ENCODE results near the gene ATAD3C. TPM values are rescaled to one million over a fixed set of nuclear protein-coding genes. Genes with fewer than 3 reads are reported as not detected.

ATAD3C gene
- total RNA-seq, 4 donors from 2014 or later = 0.32 to 2.4 (median 0.58) TPM

DNA sequence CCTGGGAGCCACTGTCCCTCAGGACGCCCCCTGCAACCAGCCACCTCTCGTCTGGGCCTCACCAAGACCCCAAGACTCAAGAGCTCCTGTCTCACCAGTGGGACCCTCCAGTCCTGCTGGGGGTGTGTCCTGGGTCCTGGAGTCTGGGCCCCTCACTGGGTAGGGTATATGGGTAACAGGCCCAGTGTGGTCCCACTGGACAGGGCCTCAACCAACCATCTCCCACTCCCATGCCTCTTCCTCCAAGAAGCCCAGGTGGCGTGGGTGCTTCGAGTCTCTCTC is 14.7 kb upstream of the ATAD3C start:
- Histone ChIP-seq H3K4me1 (peaks cover 70 to 100% (median 90%) of the 10 kb centered on the region in 4 donors), H3K4me3 (peak overlapping the region; percentile 67 to 81 (median 74)), H3K27ac (replicated peaks in 1 of 4) (peak overlapping the region; percentile 96 to 98 (median 97)), H3K36me3 (peaks cover 0 to 17% (median 10%) of the 10 kb centered on the region in 4 donors), H3K27me3 (no peaks in the 10 kb centered on the region), H3K9me3 (no peaks in the 10 kb centered on the region)
- TF ChIP-seq POLR2A (IDR thresholded peaks at IDR 0.05; ENCODE audit: low read depth) = no peak
- TF ChIP-seq POLR2AphosphoS5 (IDR thresholded peaks at IDR 0.05) = no peak
- TF ChIP-seq, protein P1, sequence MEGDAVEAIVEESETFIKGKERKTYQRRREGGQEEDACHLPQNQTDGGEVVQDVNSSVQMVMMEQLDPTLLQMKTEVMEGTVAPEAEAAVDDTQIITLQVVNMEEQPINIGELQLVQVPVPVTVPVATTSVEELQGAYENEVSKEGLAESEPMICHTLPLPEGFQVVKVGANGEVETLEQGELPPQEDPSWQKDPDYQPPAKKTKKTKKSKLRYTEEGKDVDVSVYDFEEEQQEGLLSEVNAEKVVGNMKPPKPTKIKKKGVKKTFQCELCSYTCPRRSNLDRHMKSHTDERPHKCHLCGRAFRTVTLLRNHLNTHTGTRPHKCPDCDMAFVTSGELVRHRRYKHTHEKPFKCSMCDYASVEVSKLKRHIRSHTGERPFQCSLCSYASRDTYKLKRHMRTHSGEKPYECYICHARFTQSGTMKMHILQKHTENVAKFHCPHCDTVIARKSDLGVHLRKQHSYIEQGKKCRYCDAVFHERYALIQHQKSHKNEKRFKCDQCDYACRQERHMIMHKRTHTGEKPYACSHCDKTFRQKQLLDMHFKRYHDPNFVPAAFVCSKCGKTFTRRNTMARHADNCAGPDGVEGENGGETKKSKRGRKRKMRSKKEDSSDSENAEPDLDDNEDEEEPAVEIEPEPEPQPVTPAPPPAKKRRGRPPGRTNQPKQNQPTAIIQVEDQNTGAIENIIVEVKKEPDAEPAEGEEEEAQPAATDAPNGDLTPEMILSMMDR (IDR thresholded peaks at IDR 0.05) = no peak
- no peak for TF ChIP-seq EP300 (IDR thresholded peaks at IDR 0.05)
- intact Hi-C loops (cut with DNase I) = no loop called here
- DNase-seq (ENCODE audit: extremely low spot score) = no peak
- WGBS = 49% methylated on average over 4 of the region's 4 CpGs

DNA sequence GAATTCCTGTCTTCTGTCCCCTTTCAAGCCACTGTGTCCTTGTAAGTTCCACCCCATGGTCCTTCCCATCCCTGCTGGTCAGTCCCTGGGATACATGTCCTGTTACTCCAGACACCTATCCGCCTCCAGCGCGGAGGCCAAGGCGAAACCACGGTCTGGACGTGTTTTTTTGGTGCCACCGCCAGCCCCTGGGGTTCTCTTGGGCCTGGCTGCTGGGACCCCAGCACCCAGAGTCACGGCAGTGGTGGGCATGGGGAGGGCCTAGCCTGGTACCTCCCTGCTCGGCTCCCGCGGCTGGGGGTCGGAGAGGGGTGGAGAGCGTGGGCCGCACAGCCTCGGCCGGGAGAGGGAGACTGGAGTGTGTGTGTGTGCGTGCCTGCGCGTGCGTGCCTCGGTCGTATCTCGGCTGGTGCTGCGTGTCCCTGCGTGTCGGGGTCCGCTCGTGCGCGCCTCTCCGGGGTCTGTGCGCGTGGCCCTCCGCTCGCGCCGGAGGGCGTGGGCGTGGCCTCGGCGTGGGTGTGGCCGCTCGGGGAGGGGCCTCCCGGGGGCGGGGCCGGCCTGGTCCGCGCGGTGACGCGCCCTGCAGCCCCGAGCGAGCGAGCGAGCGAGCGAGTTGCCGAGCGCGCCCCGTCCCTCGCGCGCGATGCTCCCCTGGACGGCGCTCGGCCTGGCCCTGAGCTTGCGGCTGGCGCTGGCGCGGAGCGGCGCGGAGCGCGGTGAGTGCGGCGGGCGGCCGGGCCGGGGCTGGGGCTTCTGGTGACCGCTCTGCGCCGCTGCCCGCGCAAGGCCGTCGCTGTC is 14.2 kb upstream of the ATAD3C start, which contains the start of gene VWA1:
Gene VWA1, plus strand, starts transcription at position 585 of the 798 bp plus-strand sequence. Its CDS starts 59 bp downstream, at position 644.
- DNase-seq (ENCODE audit: extremely low spot score) = no peak

DNA sequence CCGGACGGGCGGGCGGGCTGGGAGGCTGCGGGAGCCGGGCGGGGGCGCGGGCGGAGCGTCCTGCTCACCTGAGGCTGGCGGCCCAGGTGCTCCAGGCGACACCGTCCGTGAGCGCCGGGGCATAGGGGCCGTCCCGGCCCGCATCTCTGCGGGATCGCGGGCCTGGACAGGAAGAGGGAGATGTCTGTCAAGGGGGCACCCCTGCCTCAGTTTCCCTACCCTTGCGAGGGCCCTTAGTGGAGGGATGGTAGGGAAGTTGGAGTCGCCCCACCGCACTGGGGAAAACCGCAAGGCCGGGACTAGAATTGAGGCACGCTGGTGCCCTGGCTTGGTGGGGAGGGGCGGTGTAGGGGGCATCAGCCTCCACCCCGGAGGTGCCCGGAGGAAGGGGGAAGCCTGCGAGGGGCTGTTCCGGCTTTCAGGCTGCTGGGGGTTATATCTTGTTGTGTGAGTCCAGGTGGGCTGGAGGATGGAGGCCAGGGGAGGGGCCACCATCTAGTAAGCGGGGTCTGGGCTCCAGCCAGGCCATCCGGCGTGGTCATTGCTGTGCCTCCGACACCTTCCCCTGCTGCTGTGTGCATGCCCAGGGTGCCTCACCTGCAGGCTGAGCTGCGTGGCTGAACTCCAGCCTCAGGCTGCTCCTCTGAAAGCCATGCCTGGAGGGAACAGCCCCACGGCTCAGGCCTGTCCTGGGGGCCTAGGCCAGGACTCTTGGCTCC is 13.4 kb upstream of the ATAD3C start:
- intact Hi-C loops (cut with DNase I) = no loop called here
- Histone ChIP-seq H3K27me3 (no peaks in the 10 kb centered on the region), H3K4me3 (peak overlapping the region; percentile 67 to 81 (median 74)), H3K4me1 (peaks cover 67 to 100% (median 90%) of the 10 kb centered on the region in 4 donors), H3K9me3 (no peaks in the 10 kb centered on the region), H3K36me3 (peaks cover 0 to 24% (median 12%) of the 10 kb centered on the region in 4 donors), H3K27ac (replicated peaks in 1 of 4) (peak overlapping the region; percentile 96 to 98 (median 97))
- TF ChIP-seq EP300 (IDR thresholded peaks at IDR 0.05) = no peak
- TF ChIP-seq, protein P1 (IDR thresholded peaks at IDR 0.05) = no peak
- no peak for TF ChIP-seq POLR2A (IDR thresholded peaks at IDR 0.05; ENCODE audit: low read depth)
- TF ChIP-seq POLR2AphosphoS5 (IDR thresholded peaks at IDR 0.05) = no peak
- DNase-seq (ENCODE audit: extremely low spot score) = no peak
- WGBS = 15% methylated on average over 15 of the region's 40 CpGs

More for the DNA sequence above, 14.2 kb upstream of the ATAD3C start, which contains the start of gene VWA1:
- Histone ChIP-seq H3K4me3 (peak within 1 kb of the TSS; percentile 67 to 81 (median 74)), H3K9me3 (no peaks in the 10 kb centered on the region), H3K4me1 (peaks cover 67 to 100% (median 90%) of the 10 kb centered on the region in 4 donors), H3K27ac (replicated peaks in 1 of 4) (peak within 1 kb of the TSS; percentile 96 to 98 (median 97)), H3K36me3 (peaks cover 0 to 23% (median 12%) of the 10 kb centered on the region in 4 donors), H3K27me3 (no peaks in the 10 kb centered on the region)
- intact Hi-C loops (cut with DNase I) = no loop called here
- 81% methylated on average over 5 of the region's 89 CpGs for WGBS
- TF ChIP-seq, protein P1 (IDR thresholded peaks at IDR 0.05) = no peak
- TF ChIP-seq EP300 (IDR thresholded peaks at IDR 0.05) = no peak
- TF ChIP-seq POLR2AphosphoS5 (IDR thresholded peaks at IDR 0.05) = peak; percentile 80 to 90
- TF ChIP-seq POLR2A (IDR thresholded peaks at IDR 0.05; ENCODE audit: low read depth) = peak; percentile 28

GRCh38 chr1:1436630-1437032 is 12.9 kb upstream of the ATAD3C start:
- DNase-seq (ENCODE audit: extremely low spot score) = no peak
- TF ChIP-seq, protein P1 (IDR thresholded peaks at IDR 0.05) = no peak
- TF ChIP-seq EP300 (IDR thresholded peaks at IDR 0.05) (no peak), POLR2A (IDR thresholded peaks at IDR 0.05; ENCODE audit: low read depth) (no peak), POLR2AphosphoS5 (IDR thresholded peaks at IDR 0.05) (no peak)
- Histone ChIP-seq H3K36me3 (peaks cover 0 to 24% (median 12%) of the 10 kb centered on the region in 4 donors), H3K4me3 (peak overlapping the region; percentile 67 to 81 (median 74)), H3K27ac (replicated peaks in 1 of 4) (peak overlapping the region; percentile 96 to 98 (median 97)), H3K4me1 (peaks cover 67 to 100% (median 90%) of the 10 kb centered on the region in 4 donors), H3K27me3 (no peaks in the 10 kb centered on the region), H3K9me3 (no peaks in the 10 kb centered on the region)
- intact Hi-C loops (cut with DNase I) = no loop called here
- WGBS = 39% methylated on average over 5 of the region's 7 CpGs
